H9 (cell line): ENCODE measurements around the gene COPZ2. TPM values are rescaled to one million over a fixed set of nuclear protein-coding genes. Genes with fewer than 3 reads are reported as not detected.
"Not testable (repeated sequence)": the region's sequence is repeated elsewhere in the genome, so short reads cannot be mapped to it uniquely, and the experiment has no call there.

Experiments used
- DNase-seq: peaks from one replicate; pipeline ENCODE4 v3.0.0-alpha.2; 2017
- H2AFZ ChIP-seq: one replicate; pipeline ENCODE4 v1.6.1; 2013; ENCODE audit warnings: mild to moderate bottlenecking, low read length, control low read depth, moderate library complexity
- H2AK5ac ChIP-seq: 2 replicates; pipeline ENCODE4 v1.6.1; 2013; ENCODE audit warnings: low read length, control low read depth, mixed read lengths; ENCODE audit not compliant: insufficient read length
- H2BK120ac ChIP-seq: one replicate; pipeline ENCODE4 v1.6.1; 2013; ENCODE audit warnings: low read depth, mild to moderate bottlenecking, low read length, control low read depth, inconsistent platforms; ENCODE audit not compliant: poor library complexity, severe bottlenecking
- H2BK12ac ChIP-seq: 2 replicates; pipeline ENCODE4 v1.6.1; 2013; ENCODE audit warnings: low read length, control low read depth, mixed read lengths, low read depth; ENCODE audit not compliant: insufficient read length
- H2BK15ac ChIP-seq: 2 replicates; pipeline ENCODE4 v1.6.1; 2013; ENCODE audit warnings: low read depth, low read length, control low read depth
- H2BK20ac ChIP-seq: one replicate; pipeline ENCODE4 v1.6.1; 2013; ENCODE audit warnings: low read depth, mild to moderate bottlenecking, low read length, control low read depth, inconsistent platforms; ENCODE audit not compliant: poor library complexity, severe bottlenecking
- H2BK5ac ChIP-seq: 2 replicates; pipeline ENCODE4 v1.6.1; 2013; ENCODE audit warnings: low read length, control low read depth, mixed read lengths; ENCODE audit not compliant: insufficient read length
- H3K14ac ChIP-seq: 2 replicates; pipeline ENCODE4 v1.6.1; 2013; ENCODE audit warnings: low read length, control low read depth; ENCODE audit not compliant: insufficient read depth
- H3K18ac ChIP-seq: 2 replicates; pipeline ENCODE4 v1.6.1; 2013; ENCODE audit warnings: low read depth, mild to moderate bottlenecking, mixed read lengths, low read length, control low read depth; ENCODE audit not compliant: insufficient read length
- H3K23ac ChIP-seq: 2 replicates; pipeline ENCODE4 v1.6.1; 2013; ENCODE audit warnings: low read length, control low read depth, mixed read lengths, low read depth; ENCODE audit not compliant: insufficient read length
- H3K23me2 ChIP-seq: 2 replicates; pipeline ENCODE4 v1.6.1; 2013; ENCODE audit warnings: low read depth, mild to moderate bottlenecking, mixed read lengths, low read length, control low read depth; ENCODE audit not compliant: insufficient read length, poor library complexity, severe bottlenecking
- H3K27ac ChIP-seq: 2 replicates; pipeline ENCODE4 v1.5.1; 2013; ENCODE audit warnings: low read length, control low read depth, mixed read lengths, low read depth; ENCODE audit not compliant: insufficient read length
- H3K27me3 ChIP-seq: 2 replicates; pipeline ENCODE4 v1.6.1; 2013; ENCODE audit warnings: low read length, control low read depth, inconsistent platforms; ENCODE audit not compliant: insufficient read depth
- H3K4ac ChIP-seq: 2 replicates; pipeline ENCODE4 v1.6.1; 2013; ENCODE audit warnings: low read depth, mild to moderate bottlenecking, control low read depth, inconsistent platforms, low read length, moderate library complexity
- H3K4me1 ChIP-seq: 2 replicates; pipeline ENCODE4 v1.6.1; 2013; ENCODE audit warnings: low read length, control low read depth, inconsistent platforms; ENCODE audit not compliant: insufficient read depth
- H3K4me2 ChIP-seq: 2 replicates; pipeline ENCODE4 v1.6.1; 2013; ENCODE audit warnings: low read length, control low read depth, mixed read lengths; ENCODE audit not compliant: insufficient read length, insufficient read depth
- H3K56ac ChIP-seq: 2 replicates; pipeline ENCODE4 v1.6.1; 2013; ENCODE audit warnings: low read depth, mild to moderate bottlenecking, mixed read lengths, low read length, control low read depth; ENCODE audit not compliant: insufficient read length
- H3K79me1 ChIP-seq: 2 replicates; pipeline ENCODE4 v1.6.1; 2013; ENCODE audit warnings: low read depth, mild to moderate bottlenecking, moderate library complexity, low read length, control low read depth, inconsistent platforms; ENCODE audit not compliant: insufficient read depth, poor library complexity, severe bottlenecking
- H3K79me2 ChIP-seq: 2 replicates; pipeline ENCODE4 v1.6.1; 2013; ENCODE audit warnings: low read length, control low read depth, inconsistent platforms; ENCODE audit not compliant: insufficient read depth
- H3K9ac ChIP-seq: 2 replicates; pipeline ENCODE4 v1.6.1; 2013; ENCODE audit warnings: low read length, control low read depth, mixed read lengths; ENCODE audit not compliant: insufficient read length; ENCODE audit errors: extremely low read depth
- H3K9me3 ChIP-seq: one replicate; pipeline ENCODE4 v1.6.1; 2013; ENCODE audit warnings: low read depth, low read length, inconsistent platforms; ENCODE audit not compliant: control insufficient read depth
- H3T11ph ChIP-seq: one replicate; pipeline ENCODE4 v1.6.1; 2013; ENCODE audit warnings: mild to moderate bottlenecking, low read length, control low read depth, inconsistent platforms
- H4K20me1 ChIP-seq: one replicate; pipeline ENCODE4 v1.6.1; 2013; ENCODE audit not compliant: control insufficient read depth, insufficient read length, insufficient read depth
- H4K5ac ChIP-seq: 2 replicates; pipeline ENCODE4 v1.6.1; 2013; ENCODE audit warnings: low read depth, mild to moderate bottlenecking, mixed read lengths, low read length, control low read depth; ENCODE audit not compliant: insufficient read length
- H4K8ac ChIP-seq: replicated peaks from 2 replicates; pipeline ENCODE4 v1.6.1; 2013; ENCODE audit warnings: low read length, control low read depth, mixed read lengths, low read depth; ENCODE audit not compliant: insufficient read length
- H4K91ac ChIP-seq: 2 replicates; pipeline ENCODE4 v1.6.1; 2013; ENCODE audit warnings: low read depth, mild to moderate bottlenecking, moderate library complexity, mixed read lengths, low read length, control low read depth; ENCODE audit not compliant: insufficient read length
- H3K27ac Mint-ChIP-seq, 3 experiments: 2 replicates in 2 of 3; 3 replicates in 1 of 3; pipeline ENCODE4 v1.8.0; 2020 to 2021; ENCODE audit warnings: mixed read lengths in 3 of 3, mild to moderate bottlenecking in 1 of 3, moderate library complexity in 1 of 3
- H3K27me3 Mint-ChIP-seq: 2 replicates; pipeline ENCODE4 v1.8.0; 2021; ENCODE audit warnings: low read depth, mild to moderate bottlenecking, moderate library complexity, mixed read lengths
- H3K36me3 Mint-ChIP-seq, 3 experiments: 2 replicates in 2 of 3; 3 replicates in 1 of 3; pipeline ENCODE4 v1.8.0; 2020 to 2021; ENCODE audit warnings: low read depth in 3 of 3, mixed read lengths in 3 of 3; ENCODE audit not compliant: insufficient read depth in 1 of 3
- H3K4me1 Mint-ChIP-seq, 2 experiments: 2 replicates each; pipeline ENCODE4 v1.8.0; 2020; ENCODE audit warnings: mixed read lengths in 2 of 2
- H3K4me3 Mint-ChIP-seq, 2 experiments: 2 replicates in 1 of 2; 3 replicates in 1 of 2; pipeline ENCODE4 v1.8.0; 2020 to 2021; ENCODE audit warnings: mild to moderate bottlenecking in 2 of 2, mixed read lengths in 2 of 2, moderate library complexity in 1 of 2
- H3K9me3 Mint-ChIP-seq, 2 experiments: 2 replicates in 1 of 2; 3 replicates in 1 of 2; pipeline ENCODE4 v1.8.0; 2020; ENCODE audit warnings: mild to moderate bottlenecking in 2 of 2, mixed read lengths in 2 of 2, moderate library complexity in 1 of 2
- CTCF ChIP-seq: fragments of 200-600 bp; sonication (generic); conservative IDR thresholded peaks from 3 replicates; pipeline ENCODE4 v1.8.0; 2021; ENCODE audit warnings: antibody characterized with exemption, mild to moderate bottlenecking
- WGBS: extraction: QIAGEN DNeasy Blood & Tissue Kit; methylation state at CpG from one replicate; pipeline ENCODE4 v1.1.7; 2013; ENCODE audit warnings: missing lambda C conversion rate, low lambda C conversion rate, mixed read lengths; ENCODE audit not compliant: insufficient read length; ENCODE audit errors: extremely low coverage; 5-methylcytosine and 5-hydroxymethylcytosine counted together
- total RNA-seq: library from RNA; stranded (reverse); gene quantifications from 2 replicates; pipeline ENCODE4 v1.2.1, GENCODE V29; 2021

COPZ2 gene
- total RNA-seq, 1 experiment from 2014 or later = 0.68 TPM

- Mint-ChIP-seq H3K4me3 (no peak overlapping the region), H3K4me1 (peaks cover 62 to 74% of the 10 kb centered on the region in 2 experiments), H3K27ac (no peak overlapping the region; a peak in 1 of 7 replicates), H3K27me3 (peaks cover 3% of the 10 kb centered on the region), H3K9me3 (no peaks in the 10 kb centered on the region; a peak in 1 of 5 replicates), H3K36me3 (peaks cover 0 to 5% (median 0%) of the 10 kb centered on the region in 3 experiments; a peak in 3 of 7 replicates)
- H4K5ac ChIP-seq = no peak overlapping the region
- H3K4me1 ChIP-seq = peaks cover 7% of the 10 kb centered on the region; the same call in 1 of the 2 replicates
- no peak overlapping the region for H2BK12ac ChIP-seq
- no peak overlapping the region for H2BK120ac ChIP-seq
- no peak overlapping the region for H2BK20ac ChIP-seq
- no peak for DNase-seq
- no peak overlapping the region for H3K4me2 ChIP-seq
- H3K23me2 ChIP-seq = peaks cover 3% of the 10 kb centered on the region
- no peak overlapping the region for H2BK5ac ChIP-seq
- H3K18ac ChIP-seq = no peak overlapping the region
- H3K56ac ChIP-seq = no peak overlapping the region
- no peak overlapping the region for H2BK15ac ChIP-seq
- H3T11ph ChIP-seq = no peak overlapping the region
- H3K4ac ChIP-seq = no peak overlapping the region
- H2AFZ ChIP-seq = no peak overlapping the region
- WGBS = no CpG with 5 or more reads among the region's 10 CpGs
- H3K27ac ChIP-seq = no peak overlapping the region
- no peaks in the 10 kb centered on the region for H3K79me2 ChIP-seq
- H3K79me1 ChIP-seq = no peaks in the 10 kb centered on the region
- H2AK5ac ChIP-seq = no peak overlapping the region
- H4K20me1 ChIP-seq = no peaks in the 10 kb centered on the region
- H3K9ac ChIP-seq = no peak overlapping the region
- no peak overlapping the region for H3K14ac ChIP-seq
- H4K8ac ChIP-seq = no peak overlapping the region
- H4K91ac ChIP-seq = no peak overlapping the region
- H3K9me3 ChIP-seq = no peaks in the 10 kb centered on the region
- no peaks in the 10 kb centered on the region for H3K27me3 ChIP-seq
- no peak for TF ChIP-seq CTCF
- H3K23ac ChIP-seq = no peak overlapping the region
These were observed 48.4 kb downstream of the COPZ2 start for GRCh38 chr17:47989159-47989558.

GRCh38 chr17:47988445-47988844, 49.2 kb downstream of the COPZ2 start:
- H4K8ac ChIP-seq, H2BK120ac ChIP-seq, H3K79me1 ChIP-seq, H2BK5ac ChIP-seq, H3T11ph ChIP-seq, H3K56ac ChIP-seq, H3K4me2 ChIP-seq, H3K23ac ChIP-seq, H3K9me3 Mint-ChIP-seq, DNase-seq, H3K9me3 ChIP-seq, H2BK20ac ChIP-seq, H4K20me1 ChIP-seq, H3K14ac ChIP-seq, H3K4me3 Mint-ChIP-seq, H3K36me3 Mint-ChIP-seq, H3K4me1 ChIP-seq, H3K27me3 Mint-ChIP-seq, H3K23me2 ChIP-seq, H2BK12ac ChIP-seq, H4K91ac ChIP-seq, H3K9ac ChIP-seq, H3K18ac ChIP-seq, H3K27ac Mint-ChIP-seq, H2BK15ac ChIP-seq, H2AFZ ChIP-seq, H2AK5ac ChIP-seq, H4K5ac ChIP-seq, H3K4ac ChIP-seq, H3K27me3 ChIP-seq, H3K27ac ChIP-seq, H3K79me2 ChIP-seq: not testable (repeated sequence)
- no CpG with 5 or more reads among the region's 1 CpG for WGBS
- H3K4me1 Mint-ChIP-seq = peaks cover 59 to 71% of the 10 kb centered on the region in 2 experiments
